Urothelium cell line (cell line): ENCODE data around the gene ADAMTS17.

Source experiments
- DNase-seq: peaks from one replicate; pipeline ENCODE4 v3.0.0; 2011; ENCODE audit warnings: low spot score, mixed read lengths
- FAIRE-seq: peaks from 2 replicates; lab custom pipeline; 2011; peaks lifted over from hg19 to GRCh38; lab: Jason Lieb, UNC

The ADAMTS17 gene

DNA sequence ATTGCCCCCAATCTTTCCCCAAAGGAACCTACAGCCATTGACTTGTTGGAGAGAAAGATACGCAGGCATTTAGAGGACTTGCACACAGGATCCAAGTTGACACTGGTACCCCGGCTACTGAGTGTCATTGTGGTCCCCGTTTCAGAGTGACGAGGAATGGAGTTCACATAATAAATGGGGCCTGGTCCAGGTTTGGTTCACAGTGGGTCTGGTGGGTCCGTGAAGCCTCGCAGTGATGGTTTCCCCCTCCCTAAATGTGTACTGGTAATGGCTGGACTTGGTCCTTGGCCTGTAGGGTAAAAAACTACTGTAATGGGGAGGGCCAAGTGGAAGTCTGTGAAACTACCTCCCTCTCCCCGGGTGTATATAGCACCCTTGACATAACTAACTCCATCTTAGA lies 376.4 kb downstream of the ADAMTS17 start:
- FAIRE-seq = no peak

DNA sequence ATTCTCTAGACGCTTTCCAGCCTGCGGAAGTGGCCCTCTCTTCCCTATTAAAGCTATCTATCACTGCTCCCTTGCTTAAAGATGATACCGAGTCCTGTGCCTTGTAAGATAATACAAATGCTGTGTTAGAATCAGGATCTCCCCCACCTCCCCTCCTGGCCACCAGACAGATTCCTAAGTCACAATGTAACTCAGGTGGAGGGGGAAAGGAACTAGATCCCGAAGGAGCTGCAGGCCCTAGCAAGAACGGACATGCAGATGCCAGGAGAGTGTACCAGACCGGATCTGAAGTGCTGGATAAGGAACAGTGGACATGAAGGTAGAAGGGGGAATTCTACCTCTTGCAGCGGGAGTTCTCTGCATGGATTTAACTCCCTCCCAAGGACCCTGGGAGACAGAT lies 377.8 kb downstream of the ADAMTS17 start:
- no peak for DNase-seq
- FAIRE-seq = no peak

More for the DNA sequence above, 376.4 kb downstream of the ADAMTS17 start:
- DNase-seq = no peak

DNA sequence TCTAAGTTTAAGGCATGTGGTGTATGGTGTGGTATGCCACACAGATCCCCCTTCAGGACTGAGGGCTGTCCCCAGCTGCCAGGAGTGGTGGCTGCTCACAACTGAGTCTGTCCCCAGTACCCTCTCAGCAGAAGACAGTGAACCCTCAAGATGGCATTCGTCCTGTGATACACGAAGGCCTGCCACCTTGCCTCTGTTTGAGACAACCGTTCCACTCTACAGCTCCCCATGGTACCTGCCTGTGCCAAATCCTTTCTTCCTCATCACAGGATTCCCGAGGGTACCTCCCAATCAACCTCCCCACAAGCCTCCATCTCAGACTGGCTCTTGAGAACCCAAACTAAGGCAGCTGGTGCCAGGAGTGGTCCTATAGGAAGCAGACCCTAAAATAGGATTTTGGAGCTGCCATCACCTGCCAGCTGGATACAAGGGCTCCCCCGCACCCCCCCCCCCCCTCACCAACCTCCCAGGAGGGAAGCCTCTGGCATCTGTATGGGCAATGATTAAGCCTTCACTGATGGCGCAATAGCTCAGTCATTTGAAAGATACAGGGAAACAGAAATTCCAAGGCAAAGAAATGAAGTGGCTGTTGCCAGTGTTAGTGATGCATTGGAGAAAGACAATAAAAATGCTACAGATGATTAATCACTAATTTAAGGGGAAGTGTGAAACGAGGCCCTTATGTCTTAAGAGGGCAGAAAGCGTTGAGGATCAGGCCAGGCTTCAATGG lies 378.5 kb downstream of the ADAMTS17 start:
- no peak for DNase-seq
- no peak for FAIRE-seq

DNA sequence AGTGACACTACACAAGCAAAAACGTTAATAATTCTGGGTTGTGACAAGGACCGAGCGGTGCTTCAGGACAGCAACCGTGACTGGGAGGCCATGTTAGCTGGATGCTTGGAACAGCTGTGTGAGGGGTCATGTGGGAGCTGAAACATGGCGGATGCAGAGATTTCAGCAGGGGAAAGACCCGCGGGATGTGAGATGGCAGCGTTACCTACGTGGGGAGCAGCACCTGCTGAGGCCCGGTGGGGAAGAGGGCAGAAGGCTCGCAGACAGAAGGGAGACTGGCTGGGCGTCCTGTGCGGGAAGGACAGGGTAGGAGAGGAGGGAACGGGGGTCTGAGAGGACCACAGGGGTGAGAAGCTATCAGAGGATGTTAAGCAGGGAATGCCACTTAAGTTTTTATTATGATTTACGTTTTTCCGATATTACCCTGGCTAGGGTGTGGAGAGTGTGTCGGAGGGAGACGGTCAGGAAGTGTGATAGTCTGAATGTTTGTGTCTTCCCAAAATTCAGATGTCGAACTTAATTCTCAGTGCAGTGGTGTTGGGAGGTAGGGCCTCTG lies 379.7 kb downstream of the ADAMTS17 start:
- no peak for FAIRE-seq

DNA sequence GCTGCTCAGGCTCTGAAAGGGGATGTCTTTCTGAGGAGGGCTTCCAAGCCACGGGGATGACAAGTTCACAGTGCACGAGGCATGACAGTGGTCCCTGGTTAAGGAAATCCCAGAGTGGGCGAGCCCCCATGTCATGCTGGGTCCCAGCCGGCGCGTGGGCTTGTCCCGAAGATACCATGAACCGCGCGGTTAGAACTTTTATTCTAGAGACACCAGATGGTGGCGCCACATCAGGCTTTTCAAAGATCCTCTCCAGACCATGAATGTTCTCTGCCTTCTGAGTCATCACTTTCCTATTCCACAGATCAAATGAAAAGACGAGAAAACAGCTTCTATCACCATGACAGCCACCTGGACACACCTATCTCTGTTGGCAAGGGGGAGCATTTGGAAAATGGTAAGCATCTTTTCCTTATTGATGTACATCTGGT lies 380.7 kb downstream of the ADAMTS17 start:
- FAIRE-seq = no peak
- no peak for DNase-seq

More for the DNA sequence above, 379.7 kb downstream of the ADAMTS17 start:
- no peak for DNase-seq

DNA sequence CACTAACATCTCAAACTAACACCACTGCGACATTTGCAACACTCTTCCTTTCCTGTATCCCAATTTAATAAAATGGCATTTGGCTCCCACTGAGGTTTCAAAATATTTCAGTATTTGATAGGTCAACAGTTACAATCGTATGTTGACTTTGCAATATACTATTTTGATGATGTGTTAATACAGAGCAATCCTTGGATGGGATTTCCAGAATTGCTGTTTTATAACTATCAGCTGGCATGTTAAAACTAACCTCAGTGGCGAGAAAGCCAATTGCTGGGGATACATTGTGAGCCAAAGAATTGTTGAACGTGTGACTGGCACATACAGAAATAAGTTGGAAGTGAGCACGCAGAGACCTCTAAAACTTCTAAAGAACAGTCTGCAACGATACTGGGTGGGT lies 382.4 kb downstream of the ADAMTS17 start:
- DNase-seq = no peak
- no peak for FAIRE-seq

DNA sequence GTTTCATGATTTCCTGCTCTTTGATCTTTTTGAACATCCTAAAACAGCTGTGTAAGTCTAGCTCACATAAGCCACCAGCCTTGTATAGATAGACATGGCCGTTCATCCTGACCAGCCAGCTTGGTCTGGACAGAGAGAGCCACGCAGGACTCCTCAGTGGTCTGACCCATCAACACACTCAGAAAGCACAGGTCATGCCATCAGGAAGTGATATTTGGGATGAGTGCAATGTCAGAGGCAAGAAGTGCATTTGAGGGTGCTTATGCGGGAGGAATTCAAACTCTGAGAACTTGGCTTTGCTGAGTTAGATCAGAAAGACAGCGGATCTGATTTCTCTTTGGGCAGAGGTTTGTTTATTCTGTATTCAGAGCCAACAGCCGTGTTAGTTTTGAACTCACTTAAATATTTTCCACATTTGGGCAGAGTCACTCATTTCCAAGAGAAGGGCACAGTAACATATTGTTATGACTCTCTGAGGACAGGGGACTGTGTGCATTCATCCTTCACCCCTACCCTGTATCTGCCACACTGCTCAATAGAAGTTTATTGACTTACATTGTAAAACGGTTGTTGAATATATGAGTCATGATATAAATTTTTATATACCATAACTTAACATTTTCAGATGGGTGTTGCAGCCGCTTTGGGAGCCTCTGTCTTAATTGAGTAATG lies 383.2 kb downstream of the ADAMTS17 start:
- FAIRE-seq (no peak), DNase-seq (no peak)

DNA sequence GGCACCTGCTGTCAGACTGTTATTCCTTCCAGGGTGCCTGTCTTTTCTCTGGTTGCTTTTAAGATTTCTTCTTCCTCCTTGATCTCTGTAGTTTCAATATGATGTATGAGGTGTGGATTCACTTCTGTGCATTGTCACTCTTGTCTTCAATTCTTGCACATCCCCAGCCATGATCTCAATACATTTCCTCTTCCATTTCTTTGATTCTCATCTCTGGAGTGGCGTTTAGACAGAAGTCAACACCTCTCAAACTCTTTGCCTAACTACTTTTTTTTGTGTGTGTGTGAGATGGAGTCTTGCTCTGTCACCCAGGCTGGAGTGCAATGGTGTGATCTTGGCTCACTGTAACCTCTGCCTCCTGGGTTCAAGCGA lies 384.1 kb downstream of the ADAMTS17 start:
- FAIRE-seq (no peak), DNase-seq (no peak)

DNA sequence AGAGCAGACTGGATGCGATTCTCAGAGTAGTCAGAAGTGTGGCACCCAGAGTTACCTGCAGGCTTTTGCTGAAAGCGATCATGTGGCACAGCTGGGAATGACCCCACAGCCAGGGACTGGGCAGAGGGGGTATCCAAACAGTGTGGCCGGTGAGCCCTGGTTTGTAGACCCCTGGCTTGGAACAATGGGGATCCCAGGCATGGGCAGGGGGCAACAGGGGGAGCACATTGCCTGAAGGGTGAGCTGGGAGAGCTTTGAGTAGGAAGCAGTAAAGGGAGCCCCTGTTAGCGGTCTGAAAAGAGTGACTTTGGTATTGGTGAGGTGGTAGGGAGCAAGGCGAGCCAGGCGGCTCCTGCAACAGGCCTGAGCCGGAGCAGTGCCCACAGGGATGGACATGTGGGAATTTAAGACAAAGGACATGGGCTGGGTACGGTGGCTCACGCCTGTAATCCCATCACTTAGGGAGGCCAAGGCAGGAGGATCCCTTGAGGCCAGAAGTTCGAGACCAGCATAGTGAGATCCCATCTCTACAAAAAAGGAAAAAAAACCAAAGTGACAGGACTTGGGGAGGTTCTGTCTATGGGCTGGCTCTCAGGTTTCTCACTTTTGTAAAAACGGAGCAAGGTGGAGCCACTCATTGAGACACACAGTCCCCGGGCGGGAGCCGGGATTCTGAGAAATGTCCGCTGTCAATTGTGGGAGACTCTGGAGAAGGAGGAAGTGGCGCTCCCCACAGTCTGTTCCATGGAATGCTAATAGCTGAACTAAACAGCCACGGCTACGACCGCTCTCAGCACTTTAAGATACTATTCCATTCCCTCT lies 384.7 kb downstream of the ADAMTS17 start:
- FAIRE-seq = no peak
- DNase-seq = no peak

DNA sequence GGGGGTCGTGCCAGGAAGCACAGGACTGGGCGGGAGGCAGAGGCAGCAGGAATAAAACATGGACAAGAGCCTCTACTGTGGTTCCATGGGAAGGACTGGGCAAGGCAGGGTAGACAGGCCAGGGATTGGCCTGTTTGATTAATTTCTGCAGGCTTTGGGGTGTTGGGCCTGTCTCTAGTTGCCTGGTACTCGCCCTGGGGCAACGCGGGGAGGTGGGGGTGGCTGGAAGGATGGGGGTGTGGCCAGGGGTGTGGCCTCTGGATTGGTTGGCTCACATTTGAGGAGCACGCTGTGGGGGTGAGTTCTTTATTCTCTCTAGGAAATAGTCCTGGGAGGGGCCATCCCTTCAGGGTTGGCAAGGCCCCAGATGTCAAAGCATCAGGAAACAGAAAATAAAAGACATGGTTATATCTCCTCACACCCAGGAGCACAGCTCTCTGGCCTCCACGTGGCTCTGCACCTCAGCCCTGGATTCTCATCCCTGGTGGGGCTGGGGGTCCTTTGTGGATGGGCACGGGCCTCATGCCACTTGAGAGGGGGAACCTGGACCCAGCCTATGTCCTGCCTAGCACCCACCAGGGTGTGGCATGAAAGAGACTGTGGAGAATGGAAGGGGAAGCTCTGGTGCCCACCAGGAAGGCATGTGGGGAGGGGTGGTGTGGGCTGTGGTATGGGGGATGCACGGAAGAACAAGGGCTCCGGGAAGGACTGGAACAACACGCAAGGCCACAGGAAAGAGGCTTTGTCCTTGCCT lies 385.6 kb downstream of the ADAMTS17 start:
- DNase-seq = no peak
- FAIRE-seq = no peak

DNA sequence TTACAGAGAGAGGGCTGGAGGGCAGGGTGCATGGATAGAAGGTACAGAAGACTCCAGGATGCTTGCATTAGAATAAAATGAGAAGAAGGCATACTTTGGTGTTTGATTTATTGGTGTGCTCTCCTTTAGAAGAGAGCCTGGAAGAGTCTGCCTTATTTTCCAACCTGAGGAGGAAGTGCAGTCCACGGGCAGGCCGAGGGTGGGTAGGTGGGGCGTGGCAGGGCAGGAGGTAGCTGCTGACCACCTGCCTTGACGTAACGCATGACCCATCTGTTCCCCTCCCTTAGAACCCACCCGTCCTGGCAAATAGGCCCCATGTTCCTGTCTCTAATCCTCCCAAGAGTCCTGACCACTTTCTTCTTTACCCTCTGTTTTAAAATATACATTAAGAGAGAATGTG lies 386.2 kb downstream of the ADAMTS17 start:
- no peak for DNase-seq
- FAIRE-seq = no peak

DNA sequence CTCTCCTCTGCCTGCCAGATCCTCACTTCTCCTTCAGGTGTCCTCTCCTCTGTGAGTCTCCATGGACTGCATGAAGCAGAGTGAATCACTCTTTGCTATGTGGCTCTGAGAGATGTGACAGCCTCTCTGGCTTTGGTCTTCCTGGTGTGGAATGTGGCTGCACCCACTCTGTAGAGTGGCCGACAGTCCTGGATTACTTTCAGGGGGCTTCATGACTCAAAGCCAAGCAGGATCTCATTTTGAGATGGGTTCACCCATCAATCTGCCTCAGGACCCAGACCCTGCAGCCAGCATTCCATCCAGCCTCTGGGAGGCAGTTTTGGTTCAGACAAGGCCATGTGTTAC lies 386.6 kb downstream of the ADAMTS17 start:
- FAIRE-seq = no peak
- no peak for DNase-seq

DNA sequence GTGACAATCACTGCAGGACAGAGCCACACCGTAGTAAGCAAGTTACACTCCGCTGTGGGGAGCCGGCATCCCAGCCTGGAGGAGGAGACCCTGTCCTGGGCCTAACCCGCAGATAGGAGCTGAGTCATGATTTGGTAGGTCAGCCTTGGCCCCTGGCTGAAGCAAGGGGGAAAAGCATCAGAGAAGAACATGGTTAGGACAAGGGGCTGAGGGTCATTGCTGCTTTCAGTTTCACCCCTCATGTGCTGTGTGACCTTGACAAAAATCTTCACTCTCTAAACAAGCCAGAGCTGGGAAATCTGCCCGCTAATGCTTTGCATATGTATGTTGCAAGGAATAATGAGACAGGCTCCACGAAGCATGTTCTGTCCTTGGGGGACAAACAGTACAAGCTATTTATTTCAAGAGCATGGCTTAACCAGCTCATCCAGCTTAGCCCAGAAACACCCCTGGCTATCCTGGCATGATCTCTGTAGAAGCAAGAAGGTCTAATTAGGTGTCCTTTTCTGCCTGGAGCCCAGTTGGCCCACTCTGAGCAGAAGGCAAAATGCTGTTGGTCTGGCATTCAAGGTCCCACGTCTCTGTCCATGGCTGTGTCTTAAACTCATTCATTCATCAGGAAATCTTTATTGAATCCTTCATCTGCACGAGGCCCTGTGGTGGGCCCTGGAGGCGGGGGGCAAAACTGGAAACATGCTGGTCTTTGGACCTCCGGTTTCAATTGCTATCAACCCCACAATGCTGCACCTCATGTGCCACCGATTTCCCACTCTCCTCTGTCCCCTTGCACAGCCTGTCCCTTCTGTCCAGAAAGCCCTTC lies 387.2 kb downstream of the ADAMTS17 start:
- FAIRE-seq = no peak
- DNase-seq = no peak

DNA sequence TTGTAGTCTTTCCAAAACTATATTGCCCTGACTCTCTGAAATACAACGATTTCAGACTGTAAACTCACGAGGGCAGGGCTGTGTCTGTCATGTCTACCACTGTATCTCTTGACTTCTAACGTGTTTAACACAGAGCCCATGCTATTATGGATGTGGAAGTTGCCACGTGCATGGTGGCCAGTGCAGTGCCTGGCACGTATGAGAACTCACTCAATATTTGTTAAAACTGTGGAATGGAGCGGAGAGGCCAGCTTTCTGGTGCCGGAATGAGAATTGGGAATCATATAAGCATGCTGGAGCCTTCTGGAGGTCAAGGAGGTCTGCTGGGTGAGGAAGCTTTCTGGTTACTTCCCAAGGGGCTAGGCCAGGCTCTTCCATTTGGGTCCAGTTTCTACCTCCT lies 387.9 kb downstream of the ADAMTS17 start:
- FAIRE-seq (no peak), DNase-seq (no peak)

DNA sequence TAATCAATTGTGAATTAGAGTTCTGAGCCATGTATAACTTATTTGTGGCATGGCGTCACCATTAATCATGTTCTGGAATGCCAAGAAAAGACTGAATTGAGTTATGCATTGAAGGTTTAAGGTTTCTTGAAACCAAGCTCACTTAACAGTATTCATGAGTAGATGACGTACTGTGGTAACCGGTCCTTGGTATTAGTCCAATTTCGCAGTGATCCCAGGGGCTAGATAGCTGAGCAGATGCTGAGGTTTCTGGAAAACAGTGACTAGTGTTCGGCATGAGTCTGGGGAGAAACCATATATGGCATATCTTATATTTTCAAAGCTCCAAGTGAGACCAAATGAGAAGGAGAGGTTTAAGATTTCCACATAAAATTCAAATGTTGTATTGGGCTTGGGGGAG lies 390.3 kb downstream of the ADAMTS17 start:
- DNase-seq (no peak), FAIRE-seq (no peak)

DNA sequence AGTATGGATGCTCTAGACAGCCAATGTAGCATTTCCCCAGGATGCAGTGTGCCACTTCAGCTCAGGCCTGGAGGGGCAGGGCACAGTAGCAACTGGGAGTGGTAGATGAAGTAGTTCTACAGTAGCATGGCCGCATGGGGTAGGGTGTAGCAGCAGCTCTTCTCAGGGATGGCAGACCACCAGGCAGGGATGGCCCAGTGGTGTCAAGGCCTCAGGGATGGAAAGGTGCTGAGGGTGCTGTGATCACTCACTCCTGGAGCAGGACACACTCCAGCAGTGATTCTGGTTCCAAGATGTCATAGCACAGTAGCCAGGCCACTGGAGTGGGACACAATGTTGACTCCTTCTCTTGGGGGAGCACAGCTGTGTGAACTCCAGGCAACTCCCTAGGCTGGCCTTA lies 397.6 kb downstream of the ADAMTS17 start:
- FAIRE-seq = no peak
- DNase-seq = no peak

DNA sequence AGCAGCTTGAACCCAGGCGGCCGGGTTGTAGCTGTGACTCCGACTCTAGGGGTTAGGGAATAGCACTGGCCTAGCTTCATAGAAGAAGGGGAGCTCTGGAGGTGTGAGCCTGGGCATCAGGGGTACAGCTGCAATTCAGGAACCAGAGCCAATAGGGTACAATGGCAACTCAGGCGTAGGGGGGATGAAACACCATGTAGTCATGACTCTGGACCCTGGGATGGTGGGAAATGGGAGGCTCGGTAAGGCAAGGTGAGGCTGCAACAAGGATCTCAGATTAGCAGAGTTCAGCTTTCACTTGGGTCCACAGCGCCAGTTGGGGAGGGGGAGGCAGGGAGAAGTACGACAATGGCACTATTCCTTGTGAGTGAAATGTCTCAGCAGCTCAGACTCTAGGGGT lies 398.3 kb downstream of the ADAMTS17 start:
- FAIRE-seq = no peak
- no peak for DNase-seq

DNA sequence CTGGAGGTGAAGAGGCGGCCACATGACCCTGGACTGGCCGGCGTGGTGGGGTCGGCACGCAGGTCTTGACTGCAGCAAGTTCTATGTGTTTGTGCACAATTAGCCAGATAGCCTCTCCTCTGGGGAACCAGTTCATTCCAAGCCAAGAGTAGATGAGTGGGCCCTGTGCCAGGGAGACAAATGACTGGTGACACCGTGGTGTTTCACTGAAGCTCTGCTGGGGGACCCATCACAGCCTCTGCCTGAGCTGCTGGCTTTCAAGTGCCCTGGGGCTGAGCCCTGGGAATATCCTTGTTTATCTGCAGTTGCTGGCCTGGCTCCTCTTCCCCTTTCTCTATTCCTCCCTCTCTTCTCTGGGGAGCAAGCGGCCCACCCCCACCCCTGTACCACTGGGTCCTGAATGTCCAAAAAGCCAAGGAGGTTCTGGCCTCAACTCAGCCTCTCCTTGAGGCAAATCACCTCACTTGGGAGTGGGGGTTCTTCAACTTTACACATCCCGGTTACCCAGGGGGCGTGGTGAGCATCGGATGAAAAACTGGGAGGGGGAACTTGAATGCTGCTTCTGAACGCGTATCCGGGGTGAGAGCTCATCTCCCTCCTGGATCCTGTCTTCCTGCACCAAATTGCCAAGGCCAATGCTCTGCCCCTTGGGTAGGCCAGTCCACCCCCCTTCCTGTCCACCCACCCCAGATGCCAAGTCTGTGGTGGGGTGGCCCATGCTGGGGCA lies 408.9 kb downstream of the ADAMTS17 start:
- no peak for FAIRE-seq

More for the DNA sequence above, 408.9 kb downstream of the ADAMTS17 start:
- no peak for DNase-seq
